ENCODE data around the gene INHA. TPM values are rescaled to one million over a fixed set of nuclear protein-coding genes. Genes with fewer than 3 reads are reported as not detected.

The INHA gene
- polyA plus RNA-seq, 1 of the 3 experiments (the other 2 are of a cell fraction), result 1.2 TPM

DNA sequence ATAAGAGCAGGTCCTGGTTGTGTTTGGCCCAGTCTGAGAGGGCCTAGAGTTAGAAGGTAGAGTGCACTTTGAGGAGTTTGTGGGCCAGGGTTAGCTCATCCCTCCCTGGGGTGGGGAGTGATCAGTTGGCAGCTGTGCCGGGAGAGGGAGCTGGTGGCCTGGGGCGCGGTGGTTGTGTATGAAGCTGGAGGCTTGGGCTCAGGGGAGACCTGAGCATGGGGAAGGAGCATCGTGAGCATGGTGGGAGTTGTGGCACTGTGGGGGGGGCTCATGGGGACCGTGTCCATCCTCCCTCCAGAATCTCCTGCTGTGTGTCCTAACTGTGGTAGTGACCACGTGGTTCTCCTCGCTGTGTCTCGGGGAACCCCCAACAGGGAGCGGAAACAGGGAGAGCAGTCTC, 39.2 kb downstream of the INHA start (continued):
- TF ChIP-seq, protein P1, sequence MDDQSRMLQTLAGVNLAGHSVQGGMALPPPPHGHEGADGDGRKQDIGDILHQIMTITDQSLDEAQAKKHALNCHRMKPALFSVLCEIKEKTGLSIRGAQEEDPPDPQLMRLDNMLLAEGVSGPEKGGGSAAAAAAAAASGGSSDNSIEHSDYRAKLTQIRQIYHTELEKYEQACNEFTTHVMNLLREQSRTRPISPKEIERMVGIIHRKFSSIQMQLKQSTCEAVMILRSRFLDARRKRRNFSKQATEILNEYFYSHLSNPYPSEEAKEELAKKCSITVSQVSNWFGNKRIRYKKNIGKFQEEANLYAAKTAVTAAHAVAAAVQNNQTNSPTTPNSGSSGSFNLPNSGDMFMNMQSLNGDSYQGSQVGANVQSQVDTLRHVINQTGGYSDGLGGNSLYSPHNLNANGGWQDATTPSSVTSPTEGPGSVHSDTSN (IDR thresholded peaks at IDR 0.05), result no peak

- POLR2A ChIA-PET, result interaction anchor here (0.6 kb wide), 1 partner anchor 11 kb away, joined by 5 read pairs; no protein-coding TSS in a partner anchor
- DNase-seq, result no peak
- H3K9ac ChIP-seq, result no peak overlapping the region
- H3K4me3 ChIP-seq (ENCODE audit: low read depth in 2 of 2, low read length in 1 of 2), result no peak overlapping the region
- peaks cover 0 to 46% of the 10 kb centered on the region in 2 experiments for H3K36me3 ChIP-seq (replicated peaks in 1 of 2; ENCODE audit: control insufficient read depth in 1 of 2, insufficient read depth in 2 of 2, low read length in 1 of 2)
- H3K9me3 ChIP-seq, result no peaks in the 10 kb centered on the region
- H3K9me2 ChIP-seq, result no peaks in the 10 kb centered on the region
- no peaks in the 10 kb centered on the region for H3K79me2 ChIP-seq (ENCODE audit: insufficient read depth)
- no peaks in the 10 kb centered on the region for H4K20me1 ChIP-seq (ENCODE audit: insufficient read depth)
- no peaks in the 10 kb centered on the region for H3K27me3 ChIP-seq (ENCODE audit: insufficient read depth)
- peaks cover 0 to 9% of the 10 kb centered on the region in 2 experiments; a peak in 1 of 4 replicates for H3K4me1 ChIP-seq (ENCODE audit: control insufficient read depth in 1 of 2, insufficient read depth in 2 of 2, low read depth in 1 of 2, low read length in 1 of 2)
- TF ChIP-seq, protein P2, sequence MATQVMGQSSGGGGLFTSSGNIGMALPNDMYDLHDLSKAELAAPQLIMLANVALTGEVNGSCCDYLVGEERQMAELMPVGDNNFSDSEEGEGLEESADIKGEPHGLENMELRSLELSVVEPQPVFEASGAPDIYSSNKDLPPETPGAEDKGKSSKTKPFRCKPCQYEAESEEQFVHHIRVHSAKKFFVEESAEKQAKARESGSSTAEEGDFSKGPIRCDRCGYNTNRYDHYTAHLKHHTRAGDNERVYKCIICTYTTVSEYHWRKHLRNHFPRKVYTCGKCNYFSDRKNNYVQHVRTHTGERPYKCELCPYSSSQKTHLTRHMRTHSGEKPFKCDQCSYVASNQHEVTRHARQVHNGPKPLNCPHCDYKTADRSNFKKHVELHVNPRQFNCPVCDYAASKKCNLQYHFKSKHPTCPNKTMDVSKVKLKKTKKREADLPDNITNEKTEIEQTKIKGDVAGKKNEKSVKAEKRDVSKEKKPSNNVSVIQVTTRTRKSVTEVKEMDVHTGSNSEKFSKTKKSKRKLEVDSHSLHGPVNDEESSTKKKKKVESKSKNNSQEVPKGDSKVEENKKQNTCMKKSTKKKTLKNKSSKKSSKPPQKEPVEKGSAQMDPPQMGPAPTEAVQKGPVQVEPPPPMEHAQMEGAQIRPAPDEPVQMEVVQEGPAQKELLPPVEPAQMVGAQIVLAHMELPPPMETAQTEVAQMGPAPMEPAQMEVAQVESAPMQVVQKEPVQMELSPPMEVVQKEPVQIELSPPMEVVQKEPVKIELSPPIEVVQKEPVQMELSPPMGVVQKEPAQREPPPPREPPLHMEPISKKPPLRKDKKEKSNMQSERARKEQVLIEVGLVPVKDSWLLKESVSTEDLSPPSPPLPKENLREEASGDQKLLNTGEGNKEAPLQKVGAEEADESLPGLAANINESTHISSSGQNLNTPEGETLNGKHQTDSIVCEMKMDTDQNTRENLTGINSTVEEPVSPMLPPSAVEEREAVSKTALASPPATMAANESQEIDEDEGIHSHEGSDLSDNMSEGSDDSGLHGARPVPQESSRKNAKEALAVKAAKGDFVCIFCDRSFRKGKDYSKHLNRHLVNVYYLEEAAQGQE (IDR thresholded peaks at IDR 0.05; ENCODE audit: low read depth, low read length), result no peak
- TF ChIP-seq GATA2 (CRISPR knock-in tag; IDR thresholded peaks at IDR 0.05) (no peak), RXRA (IDR thresholded peaks at IDR 0.05; ENCODE audit: borderline replicate concordance, low read depth) (no peak)
- TF ChIP-seq, protein P3, sequence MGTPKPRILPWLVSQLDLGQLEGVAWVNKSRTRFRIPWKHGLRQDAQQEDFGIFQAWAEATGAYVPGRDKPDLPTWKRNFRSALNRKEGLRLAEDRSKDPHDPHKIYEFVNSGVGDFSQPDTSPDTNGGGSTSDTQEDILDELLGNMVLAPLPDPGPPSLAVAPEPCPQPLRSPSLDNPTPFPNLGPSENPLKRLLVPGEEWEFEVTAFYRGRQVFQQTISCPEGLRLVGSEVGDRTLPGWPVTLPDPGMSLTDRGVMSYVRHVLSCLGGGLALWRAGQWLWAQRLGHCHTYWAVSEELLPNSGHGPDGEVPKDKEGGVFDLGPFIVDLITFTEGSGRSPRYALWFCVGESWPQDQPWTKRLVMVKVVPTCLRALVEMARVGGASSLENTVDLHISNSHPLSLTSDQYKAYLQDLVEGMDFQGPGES (IDR thresholded peaks at IDR 0.05; ENCODE audit: low read depth, low read length), result no peak
- CTCF ChIA-PET, result interaction anchor here (0.9 to 1.4 kb wide), 4 partner anchors 9 to 70 kb away, joined by 3 to 4 read pairs (median 3); no protein-coding TSS in a partner anchor
- WGBS (ENCODE audit: low lambda C conversion rate), result 54% methylated on average over 6 of the region's 12 CpGs
- no peak overlapping the region for H2AFZ ChIP-seq (ENCODE audit: low read depth)
- no peak overlapping the region; a peak in 1 of 4 replicates for H3K27ac ChIP-seq (ENCODE audit: low read depth in 2 of 2, low read length in 1 of 2)
- no peaks in the 10 kb centered on the region for H3F3A ChIP-seq (replicated peaks; ENCODE audit: insufficient read depth)
- H3K4me2 ChIP-seq, result no peak overlapping the region
These were observed 39.9 kb downstream of the INHA start for GRCh38 chr2:219611866-219612576.
